ENCODE measurements around the gene GSAP. TPM values are rescaled to one million over a fixed set of nuclear protein-coding genes. Genes with fewer than 3 reads are reported as not detected.

The GSAP gene
- total RNA-seq, 1 experiment from 2014 or later, result 6.5 TPM

DNA sequence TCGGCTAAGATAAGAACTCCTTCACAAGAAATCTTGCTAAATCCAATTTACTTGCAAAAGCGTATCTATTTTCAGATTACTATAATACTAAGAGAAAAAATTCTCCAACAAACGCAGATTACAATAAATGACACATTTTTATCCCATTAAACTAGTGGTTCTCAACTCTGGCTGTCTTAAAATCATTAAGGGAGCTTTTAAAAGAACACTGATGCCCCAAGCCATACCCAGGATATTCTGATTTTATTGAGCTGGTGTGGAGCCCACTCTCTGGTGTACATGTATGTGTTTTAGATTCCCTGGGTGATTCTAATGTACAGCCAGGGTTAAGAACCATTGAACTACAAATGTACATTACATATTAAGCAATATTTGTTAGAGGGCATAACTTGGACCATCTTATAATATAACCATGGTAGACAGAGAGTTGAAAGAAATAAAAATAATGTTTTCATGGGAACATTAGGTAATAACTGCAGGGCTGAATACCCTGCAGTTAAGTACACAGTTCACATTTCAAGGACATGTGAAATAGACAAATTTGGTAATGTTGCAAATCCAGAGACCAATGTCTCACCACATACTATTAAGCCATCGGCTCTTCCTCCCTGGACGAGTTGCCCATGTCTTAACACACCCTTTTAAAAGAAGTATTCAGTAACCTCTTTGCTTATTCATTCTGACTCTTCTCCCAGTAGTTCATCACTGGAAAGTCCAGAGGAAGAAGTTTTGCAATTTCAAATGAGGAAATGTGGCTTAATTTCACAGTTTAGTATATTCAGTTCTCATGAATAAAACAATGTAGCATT is 6.2 kb downstream of the GSAP start:
- Histone ChIP-seq H3F3A (ENCODE audit: low read length, unreplicated experiment) (no peaks in the 10 kb centered on the region), H3K27ac (ENCODE audit: low read length) (peak overlapping the region; percentile 86), H3K36me3 (ENCODE audit: low read depth, low read length) (no peaks in the 10 kb centered on the region), H3K79me2 (ENCODE audit: low read length) (peaks cover 14% of the 10 kb centered on the region), H3K4me2 (ENCODE audit: low read length) (peak overlapping the region; percentile 79), H3K4me3 (ENCODE audit: low read length) (peak overlapping the region; percentile 53), H2AFZ (ENCODE audit: low read length) (peak overlapping the region; percentile 27; the same call in 1 of the 2 replicates), H4K20me1 (ENCODE audit: low read length) (no peaks in the 10 kb centered on the region), H3K27me3 (ENCODE audit: low read length) (no peaks in the 10 kb centered on the region), H3K9ac (ENCODE audit: low read length) (peak overlapping the region; percentile 57), H3K4me1 (ENCODE audit: insufficient read depth, low read length) (peaks cover 50% of the 10 kb centered on the region), H3K9me3 (ENCODE audit: low read length) (no peaks in the 10 kb centered on the region), H3K9me2 (replicated peaks; ENCODE audit: low read length) (no peaks in the 10 kb centered on the region)
- DNase-seq (peak; percentile 81), ATAC-seq (peak; percentile 57)
- TSS peak; percentile 95 for BruUV-seq (replicated peaks)
- intact Hi-C loops (cut with micrococcal nuclease), result loop anchor here (1.0 to 2.0 kb wide), 2 partner anchors 17 to 129 kb away; no protein-coding TSS in a partner anchor
- TF ChIP-seq EZH2 (IDR thresholded peaks at IDR 0.05; ENCODE audit: low read length, unreplicated experiment), result no peak
- TF ChIP-seq, protein P1, sequence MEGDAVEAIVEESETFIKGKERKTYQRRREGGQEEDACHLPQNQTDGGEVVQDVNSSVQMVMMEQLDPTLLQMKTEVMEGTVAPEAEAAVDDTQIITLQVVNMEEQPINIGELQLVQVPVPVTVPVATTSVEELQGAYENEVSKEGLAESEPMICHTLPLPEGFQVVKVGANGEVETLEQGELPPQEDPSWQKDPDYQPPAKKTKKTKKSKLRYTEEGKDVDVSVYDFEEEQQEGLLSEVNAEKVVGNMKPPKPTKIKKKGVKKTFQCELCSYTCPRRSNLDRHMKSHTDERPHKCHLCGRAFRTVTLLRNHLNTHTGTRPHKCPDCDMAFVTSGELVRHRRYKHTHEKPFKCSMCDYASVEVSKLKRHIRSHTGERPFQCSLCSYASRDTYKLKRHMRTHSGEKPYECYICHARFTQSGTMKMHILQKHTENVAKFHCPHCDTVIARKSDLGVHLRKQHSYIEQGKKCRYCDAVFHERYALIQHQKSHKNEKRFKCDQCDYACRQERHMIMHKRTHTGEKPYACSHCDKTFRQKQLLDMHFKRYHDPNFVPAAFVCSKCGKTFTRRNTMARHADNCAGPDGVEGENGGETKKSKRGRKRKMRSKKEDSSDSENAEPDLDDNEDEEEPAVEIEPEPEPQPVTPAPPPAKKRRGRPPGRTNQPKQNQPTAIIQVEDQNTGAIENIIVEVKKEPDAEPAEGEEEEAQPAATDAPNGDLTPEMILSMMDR (conservative IDR thresholded peaks at IDR 0.05; ENCODE audit: low read depth, low read length), result no peak
- TF ChIP-seq EZH2phosphoT487 (IDR thresholded peaks at IDR 0.05; ENCODE audit: borderline replicate concordance, low read length), result no peak
- ChIA-PET POLR2A (ENCODE audit: unreplicated experiment) (interaction anchor here (0.7 kb wide), 1 partner anchor 129 kb away, joined by 4 read pairs; no protein-coding TSS in a partner anchor), CTCF (no interaction called here)

DNA sequence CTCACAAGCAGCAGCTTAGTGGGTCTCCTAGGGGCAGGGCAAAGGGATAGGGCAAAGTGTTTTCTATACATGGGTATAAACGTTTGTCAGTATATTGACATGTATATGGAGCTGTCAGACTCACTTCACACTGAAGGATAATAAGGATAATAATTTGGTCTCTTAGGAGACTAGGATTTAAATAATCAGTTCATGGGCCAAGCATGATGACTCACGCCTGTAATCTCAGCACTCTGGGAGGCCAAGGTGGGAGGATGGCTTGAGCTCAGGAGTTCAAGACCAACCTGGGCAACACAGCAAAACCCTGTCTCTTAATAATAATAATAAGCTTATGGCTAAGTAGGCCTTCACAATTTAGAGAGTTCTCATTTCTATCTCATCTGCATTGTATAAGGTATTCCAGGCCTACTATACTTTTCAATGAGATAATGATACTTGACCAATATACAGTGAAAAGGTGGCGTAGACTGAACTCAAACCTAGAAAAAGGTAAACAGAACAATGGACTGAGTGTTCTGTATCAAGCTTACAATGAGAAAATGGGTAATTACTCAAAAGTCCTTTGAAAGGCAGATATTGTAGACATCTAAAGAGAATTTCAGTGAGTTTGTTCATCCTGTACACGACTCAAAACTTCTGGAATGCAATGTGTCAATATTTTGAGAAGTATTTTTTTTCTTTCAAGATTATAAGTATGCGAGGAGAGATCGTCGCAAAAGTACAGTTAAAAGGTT is 7.0 kb downstream of the GSAP start:
- ATAC-seq (peak; percentile 82), DNase-seq (peak; percentile 84)
- no peak for TF ChIP-seq EZH2 (IDR thresholded peaks at IDR 0.05; ENCODE audit: low read length, unreplicated experiment)
- no peak for TF ChIP-seq EZH2phosphoT487 (IDR thresholded peaks at IDR 0.05; ENCODE audit: borderline replicate concordance, low read length)
- TF ChIP-seq, protein P1 (conservative IDR thresholded peaks at IDR 0.05; ENCODE audit: low read depth, low read length), result no peak
- Histone ChIP-seq H3K9ac (ENCODE audit: low read length) (peak overlapping the region; percentile 57), H4K20me1 (ENCODE audit: low read length) (no peaks in the 10 kb centered on the region), H3K27me3 (ENCODE audit: low read length) (no peaks in the 10 kb centered on the region), H2AFZ (ENCODE audit: low read length) (peak overlapping the region; percentile 27; the same call in 1 of the 2 replicates), H3K36me3 (ENCODE audit: low read depth, low read length) (no peaks in the 10 kb centered on the region), H3K79me2 (ENCODE audit: low read length) (peaks cover 10% of the 10 kb centered on the region), H3K4me1 (ENCODE audit: insufficient read depth, low read length) (peaks cover 44% of the 10 kb centered on the region), H3K4me3 (ENCODE audit: low read length) (peak overlapping the region; percentile 53), H3F3A (ENCODE audit: low read length, unreplicated experiment) (no peaks in the 10 kb centered on the region), H3K9me2 (replicated peaks; ENCODE audit: low read length) (no peaks in the 10 kb centered on the region), H3K9me3 (ENCODE audit: low read length) (no peaks in the 10 kb centered on the region), H3K4me2 (ENCODE audit: low read length) (peak overlapping the region; percentile 79), H3K27ac (ENCODE audit: low read length) (peak overlapping the region; percentile 86)
- TSS peak; percentile 27 for BruUV-seq (replicated peaks)
- ChIA-PET CTCF (no interaction called here), POLR2A (ENCODE audit: unreplicated experiment) (interaction anchor here (0.6 kb wide), 2 partner anchors 61 to 78 kb away, joined by 3 to 4 read pairs; no protein-coding TSS in a partner anchor)
- intact Hi-C loops (cut with micrococcal nuclease), result loop anchor here (1.0 kb wide), 1 partner anchor 16 kb away; no protein-coding TSS in a partner anchor
